Right ventricle myocardium superior (tissue), 1 donor: ENCODE data around the gene VTI1B. TPM values are rescaled to one million over a fixed set of nuclear protein-coding genes. Genes with fewer than 3 reads are reported as not detected.

ENCODE experiments used
- ATAC-seq: fragments of 200-7000 bp; cut with Tn5 transposase; one replicate; pipeline ENCODE4 v1.9.1; 2020; ENCODE audit warnings: mild to moderate bottlenecking; ENCODE audit not compliant: poor library complexity
- DNase-seq: peaks from one replicate; pipeline ENCODE4 v3.0.0-alpha.2; 2020
- intact Hi-C: fragments of 100-400 bp; cut with DNase I; formaldehyde crosslinking; loops from one replicate; pipeline ENCODE4 v1.11.2; 2022
- total RNA-seq: library from RNA; stranded (reverse); fragmentation: NEBNext Ultra II Directional; extraction: Animal tissue kit (Norgen Biotek cat#: 25700); gene quantifications from one replicate; pipeline ENCODE4 v1.2.1, GENCODE V29; 2021
- donor health status: DM: no; HTN: yes; CAD: no; lungs with severe emphysema.

The VTI1B gene
- total RNA-seq, 1 donor from 2014 or later, result 113 TPM

GRCh38 chr14:67683842-67684241 lies 9.4 kb upstream of the VTI1B start:
- DNase-seq (no peak), ATAC-seq (no peak)
- intact Hi-C loops, result no loop called here

DNA sequence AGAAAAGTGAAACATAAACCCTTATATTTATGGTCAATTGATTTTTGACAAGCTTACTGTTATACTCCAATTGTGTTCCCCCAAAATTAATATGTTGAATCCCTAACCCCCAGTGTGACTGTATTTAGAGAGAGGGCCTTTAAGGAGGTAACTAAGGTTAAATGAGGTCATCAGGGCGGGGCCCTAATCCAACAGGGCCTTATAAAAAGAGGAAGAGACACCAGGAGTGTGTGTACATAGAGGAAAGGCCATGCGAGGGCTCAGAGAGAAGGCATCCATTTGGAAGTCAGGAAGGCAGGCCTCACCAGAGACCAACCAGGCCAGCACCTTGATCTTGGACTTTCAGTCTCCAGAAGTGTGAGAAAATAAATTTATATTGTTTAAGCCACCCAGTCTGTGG lies 6.5 kb upstream of the VTI1B start:
- ATAC-seq (no peak), DNase-seq (no peak)
- intact Hi-C loops, result no loop called here

GRCh38 chr14:67680121-67680602 lies 5.7 kb upstream of the VTI1B start:
- intact Hi-C loops, result no loop called here
- no peak for DNase-seq
- no peak for ATAC-seq

DNA sequence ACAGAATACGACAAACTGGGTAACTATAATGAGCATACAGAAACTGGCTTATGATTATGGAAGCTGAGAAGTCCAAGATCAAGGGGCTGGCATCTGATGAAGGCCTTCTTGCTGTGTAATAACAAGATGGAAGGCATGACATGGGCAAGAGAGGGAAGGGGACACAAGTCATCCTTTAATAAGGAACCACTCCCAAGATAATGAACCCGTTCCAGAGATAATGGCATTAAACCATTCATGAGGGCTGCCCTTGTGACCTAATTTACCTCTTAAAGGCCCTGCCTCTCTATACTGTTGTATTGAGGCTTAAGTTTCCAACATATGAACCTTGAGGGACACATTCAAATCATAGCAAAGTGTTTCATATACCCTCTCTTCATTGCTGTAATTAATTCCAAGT lies 4.6 kb upstream of the VTI1B start:
- DNase-seq, result no peak
- intact Hi-C loops, result no loop called here
- no peak for ATAC-seq

DNA sequence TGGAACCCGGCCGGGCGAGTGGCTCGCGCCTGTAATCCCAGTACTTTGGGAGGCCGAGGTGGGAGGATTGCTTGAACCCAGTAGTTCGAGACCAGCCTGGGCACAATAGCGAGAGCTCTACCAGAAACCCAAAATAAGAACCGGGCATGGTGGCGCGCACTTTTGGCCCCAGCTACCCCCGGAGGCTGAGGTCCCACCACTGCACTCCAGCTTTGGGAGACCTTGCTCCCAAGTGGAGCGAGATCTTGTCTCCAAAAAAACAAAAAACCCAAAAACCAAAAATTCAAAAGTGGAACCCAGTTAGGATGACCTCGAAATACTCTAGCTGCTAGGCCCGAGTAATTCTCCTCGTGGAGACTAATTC lies 769 bp upstream of the VTI1B start:
- DNase-seq (no peak), ATAC-seq (no peak)
- intact Hi-C loops, result no loop called here

GRCh38 chr14:67674139-67674479 lies 323 bp downstream of the VTI1B start:
- ATAC-seq (peak; percentile 88), DNase-seq (peak; percentile 82)
- intact Hi-C loops, result no loop called here

- no peak for ATAC-seq
- intact Hi-C loops, result no loop called here
- DNase-seq, result no peak
Observed at GRCh38 chr14:67673451-67673850, 981 bp downstream of the VTI1B start.

DNA sequence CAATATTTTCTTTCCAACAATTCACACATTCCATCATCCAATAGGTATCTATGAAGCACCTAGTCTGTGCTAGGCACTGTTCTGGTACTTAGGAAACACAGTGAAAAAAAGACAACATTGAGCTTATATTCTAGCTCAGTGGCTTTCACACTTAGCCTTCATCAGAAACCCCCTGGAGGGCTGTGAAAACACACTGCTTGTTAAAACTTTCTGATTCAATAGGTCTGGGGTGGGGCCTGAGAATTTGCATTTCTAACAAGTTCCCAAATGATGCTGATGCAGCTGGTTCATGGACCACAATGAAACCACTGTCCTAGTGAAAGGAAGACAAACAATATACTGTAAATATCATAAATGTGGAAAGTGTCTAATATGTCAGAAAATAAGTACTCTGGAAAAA lies 5.9 kb downstream of the VTI1B start:
- intact Hi-C loops, result loop anchor here (5.0 kb wide), 1 partner anchor 51 kb away; the partner anchor contains the start of gene ARG2
- DNase-seq (no peak), ATAC-seq (no peak)

- intact Hi-C loops, result loop anchor here (5.0 kb wide), 1 partner anchor 50 kb away; the partner anchor contains the start of gene ARG2
- DNase-seq (no peak), ATAC-seq (peak; percentile 79)
Observed at GRCh38 chr14:67666750-67667449, 7.5 kb downstream of the VTI1B start.

DNA sequence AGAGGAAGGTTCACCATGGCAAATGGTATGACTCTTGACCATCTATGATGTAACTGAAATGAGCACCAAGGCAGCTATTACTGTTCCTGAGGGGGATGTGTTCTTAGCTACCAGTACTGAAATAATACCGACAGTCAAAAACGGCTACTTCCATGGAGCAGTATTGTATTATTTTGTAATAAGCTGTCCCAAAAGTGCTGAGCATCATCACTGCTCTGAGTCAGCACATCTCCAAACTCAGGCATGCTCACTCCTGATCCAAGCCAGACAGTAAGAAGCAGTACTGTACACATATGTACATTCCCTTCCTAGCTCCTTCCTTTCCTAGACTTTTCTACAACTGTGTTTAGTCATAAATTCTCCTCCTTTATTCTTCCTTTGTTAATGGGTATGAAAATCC lies 8.6 kb downstream of the VTI1B start:
- ATAC-seq, result no peak
- DNase-seq, result no peak
- intact Hi-C loops, result loop anchor here (5.0 kb wide), 1 partner anchor 49 kb away; the partner anchor contains the start of gene ARG2

DNA sequence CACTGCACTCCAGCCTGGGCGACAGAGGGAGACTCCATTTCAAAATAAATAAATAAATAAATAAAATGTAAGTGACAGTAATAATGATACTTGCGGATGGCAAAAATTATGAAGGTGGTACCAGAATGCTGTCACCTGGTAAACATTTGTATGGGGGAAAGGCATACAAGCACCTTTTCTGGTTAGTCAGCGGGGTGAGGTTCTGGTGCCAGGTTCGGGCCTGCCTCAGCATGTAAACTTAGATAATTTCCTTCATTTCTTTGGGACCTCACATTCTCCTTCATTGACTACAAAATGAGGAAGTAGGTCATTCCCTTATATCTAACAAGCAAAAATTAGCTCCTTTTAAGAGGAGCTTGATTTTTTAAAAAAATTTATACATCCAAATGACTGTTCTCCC lies 10.8 kb downstream of the VTI1B start:
- DNase-seq (no peak), ATAC-seq (no peak)
- intact Hi-C loops, result no loop called here

DNA sequence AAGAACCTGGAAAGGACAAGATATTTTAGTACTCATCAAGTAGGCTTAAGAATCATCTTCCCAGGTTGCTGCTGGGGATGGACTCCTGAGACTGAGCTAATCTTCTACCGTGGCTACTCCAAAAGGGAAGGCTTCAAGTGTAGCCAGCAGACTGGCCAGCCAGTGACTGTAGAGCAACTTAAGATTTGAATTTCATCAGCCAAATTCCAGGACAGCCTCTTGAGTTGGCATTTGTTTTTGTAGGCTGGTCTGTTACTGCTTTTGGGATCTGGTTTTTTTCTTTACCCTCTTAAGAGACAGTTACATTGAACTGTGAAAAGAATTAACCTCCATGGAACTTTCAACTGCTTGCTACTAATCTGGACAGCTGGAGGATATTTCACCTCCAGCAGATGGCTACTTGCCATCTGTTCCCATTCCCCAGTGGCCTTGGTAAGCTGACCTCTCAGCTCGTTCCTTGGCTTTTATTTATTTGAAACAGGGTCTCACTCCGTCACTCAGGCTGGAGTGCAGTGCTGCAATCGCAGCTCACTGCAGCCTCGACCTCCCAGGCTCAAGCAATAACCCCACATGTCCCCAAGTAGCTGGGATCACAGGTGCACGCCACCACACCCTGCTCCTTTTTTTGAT lies 20.7 kb downstream of the VTI1B start:
- ATAC-seq (no peak), DNase-seq (no peak)
- intact Hi-C loops, result no loop called here

DNA sequence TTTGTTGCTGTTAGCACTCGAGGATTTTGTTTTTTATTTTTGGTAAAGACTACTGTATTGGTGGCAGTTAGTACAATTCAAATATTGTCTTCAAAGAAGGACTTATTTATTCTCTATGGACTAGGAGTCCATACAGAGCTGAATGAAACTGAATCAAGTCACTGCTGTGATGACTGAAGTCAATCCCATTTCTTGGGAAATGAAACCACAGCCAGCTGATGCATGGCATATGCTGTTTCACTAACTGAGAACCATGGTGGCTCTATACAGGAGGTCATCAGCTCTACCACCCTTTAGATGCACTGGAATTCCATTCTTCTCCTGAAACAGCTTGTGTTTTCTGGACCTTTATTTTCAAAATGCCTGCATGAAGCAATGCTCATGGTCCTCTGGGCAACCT lies 22.2 kb downstream of the VTI1B start:
- intact Hi-C loops, result no loop called here
- DNase-seq (no peak), ATAC-seq (no peak)

DNA sequence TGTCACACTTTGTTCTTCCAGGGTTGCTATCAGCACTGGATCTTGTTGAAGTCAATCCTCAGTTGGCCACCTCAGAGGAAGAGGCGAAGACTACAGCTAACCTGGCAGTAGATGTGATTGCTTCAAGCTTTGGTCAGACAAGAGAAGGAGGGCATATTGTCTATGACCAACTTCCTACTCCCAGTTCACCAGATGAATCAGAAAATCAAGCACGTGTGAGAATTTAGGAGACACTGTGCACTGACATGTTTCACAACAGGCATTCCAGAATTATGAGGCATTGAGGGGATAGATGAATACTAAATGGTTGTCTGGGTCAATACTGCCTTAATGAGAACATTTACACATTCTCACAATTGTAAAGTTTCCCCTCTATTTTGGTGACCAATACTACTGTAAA lies 23.7 kb downstream of the VTI1B start:
- ATAC-seq (no peak), DNase-seq (no peak)
- intact Hi-C loops, result no loop called here

- intact Hi-C loops, result no loop called here
- ATAC-seq, result no peak
- DNase-seq, result no peak
Observed at GRCh38 chr14:67650151-67650550, 24.3 kb downstream of the VTI1B start.

- intact Hi-C loops, result no loop called here
- no peak for DNase-seq
- no peak for ATAC-seq
Observed at GRCh38 chr14:67646131-67646530, 28.3 kb downstream of the VTI1B start.

- DNase-seq (no peak), ATAC-seq (peak; percentile 83)
- intact Hi-C loops, result no loop called here
Observed at GRCh38 chr14:67645414-67645813, 29.0 kb downstream of the VTI1B start.

DNA sequence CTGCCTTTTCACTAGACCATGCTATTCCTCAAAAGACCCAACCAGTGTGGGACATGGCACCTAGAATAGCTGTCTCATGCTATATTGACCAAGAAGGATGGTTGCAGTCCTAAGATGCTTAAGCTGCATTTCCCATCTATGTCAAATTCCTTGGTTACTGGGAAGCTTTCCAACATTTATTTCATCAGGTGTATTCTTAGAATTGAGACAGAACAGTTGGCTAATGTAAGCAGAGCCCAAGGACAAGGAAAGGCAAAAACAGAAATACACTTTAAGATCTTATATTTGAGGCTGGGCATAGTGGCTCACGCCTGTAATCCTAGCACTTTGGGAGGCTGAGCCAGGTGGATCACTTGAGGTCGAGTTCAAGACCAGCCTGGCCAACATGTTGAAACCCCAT lies 30.0 kb downstream of the VTI1B start:
- ATAC-seq (peak; percentile 58), DNase-seq (no peak)
- intact Hi-C loops, result no loop called here

DNA sequence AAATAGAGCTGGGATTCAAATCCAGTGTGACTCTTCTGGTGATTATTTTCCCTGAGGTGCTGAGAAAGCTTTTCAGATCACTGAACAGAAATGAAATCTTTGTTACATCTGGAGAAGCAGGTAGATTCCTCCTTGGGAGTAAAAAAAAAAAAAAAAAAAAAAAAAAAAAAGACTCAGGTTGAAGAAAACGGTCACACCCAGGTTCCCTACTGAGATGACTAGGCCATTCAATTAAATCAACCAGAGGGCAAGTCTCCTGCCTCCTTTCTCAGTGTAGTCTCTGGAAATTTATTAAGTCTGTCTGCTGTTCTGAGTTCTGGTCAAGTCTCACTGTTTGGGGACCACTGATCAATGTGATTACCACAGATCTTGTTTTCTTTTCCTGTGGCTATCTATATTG lies 30.7 kb downstream of the VTI1B start:
- ATAC-seq, result no peak
- intact Hi-C loops, result no loop called here
- DNase-seq, result no peak

DNA sequence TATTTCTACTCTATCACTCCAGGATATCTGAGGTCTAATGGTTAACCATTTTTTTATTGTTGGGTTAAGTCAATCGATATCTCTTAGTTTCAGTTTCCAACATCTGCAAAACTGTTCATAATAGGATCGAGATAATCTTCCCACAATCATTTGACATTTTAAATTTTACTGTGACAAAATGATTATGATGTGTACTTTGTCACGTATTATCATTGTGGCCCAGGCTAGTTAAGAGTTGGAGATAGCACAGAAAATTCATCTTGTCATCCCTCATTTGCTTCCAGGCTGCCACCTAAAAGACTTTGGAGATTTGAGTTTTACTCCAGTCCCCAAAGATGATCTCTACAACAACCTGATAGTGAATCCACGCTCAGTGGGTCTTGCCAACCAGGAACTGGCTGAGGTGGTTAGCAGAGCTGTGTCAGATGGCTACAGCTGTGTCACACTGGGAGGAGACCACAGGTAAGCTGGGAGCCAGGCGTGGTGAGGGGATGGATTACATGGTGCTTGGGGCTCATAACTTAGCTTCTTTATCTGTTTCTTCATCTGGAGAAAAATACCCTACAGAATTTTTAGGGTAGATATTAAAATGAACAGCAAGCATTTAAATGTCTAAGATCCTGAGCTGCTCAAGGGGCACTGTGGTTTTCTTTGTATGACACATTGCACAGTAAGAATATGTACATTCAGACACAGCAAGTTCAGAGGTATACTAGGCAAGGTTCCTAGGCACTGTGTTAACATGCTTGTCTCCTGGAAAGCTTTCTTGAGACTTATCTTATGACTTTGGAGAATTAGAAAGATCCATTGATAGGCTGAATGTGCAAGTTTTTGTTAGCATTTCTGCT lies 32.3 kb downstream of the VTI1B start:
- DNase-seq, result no peak
- intact Hi-C loops, result no loop called here
- no peak for ATAC-seq
